Stimulated activated CD4-positive, alpha-beta T cell treated with anti-CD3 and anti-CD28 coated beads, Interleukin-1b, Interleukin-23, amount 100 ng/mL, for 24 hours (primary cell): ENCODE measurements around the gene TRIM10.

ENCODE experiments used
- DNase-seq, 4 experiments: peaks; one replicate each; pipeline ENCODE4 v3.0.0-alpha.2; 2020; ENCODE audit warnings: low read depth in 4 of 4, low spot score in 1 of 4

TRIM10 gene

GRCh38 chr6:30160785-30161531, at the start of gene TRIM10:
Gene TRIM10 (minus strand): TSS chr6:30161211. CDS start chr6:30160858, 353 bp downstream.
- DNase-seq: no peak

DNA sequence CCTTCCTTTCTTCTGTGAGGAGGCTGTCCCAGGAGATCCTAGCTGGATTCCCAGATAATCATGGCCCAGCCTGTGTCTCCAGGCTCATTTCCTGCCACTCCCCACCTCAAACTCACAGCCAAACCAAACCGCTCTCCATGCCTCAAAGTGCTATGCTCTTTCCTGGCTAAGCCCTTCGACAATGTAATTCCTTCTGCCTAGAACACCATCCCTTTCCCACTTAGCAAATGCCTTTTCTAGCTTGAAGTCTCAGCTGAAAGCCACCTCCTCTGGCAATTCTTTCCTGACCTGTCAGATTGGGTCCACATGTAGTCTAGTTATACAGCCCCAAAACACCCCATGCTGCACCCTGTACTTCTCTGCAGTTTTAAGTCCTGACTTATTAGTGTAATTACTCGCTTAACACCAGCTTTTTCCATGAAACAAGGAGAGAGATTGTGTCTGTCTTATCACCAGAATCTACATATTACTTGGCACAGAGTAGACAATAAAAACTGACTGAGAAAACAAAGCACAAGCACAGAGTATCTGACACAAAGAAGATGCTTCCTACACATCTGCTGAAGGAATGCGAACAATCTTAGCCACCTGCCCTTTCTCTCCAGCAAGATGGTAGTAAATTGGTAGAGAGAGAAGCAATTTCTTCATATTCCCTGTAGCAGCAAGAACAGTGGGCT, 46.7 kb upstream of the TRIM10 start:
- no peak for DNase-seq

GRCh38 chr6:30206799-30207618, 46.0 kb upstream of the TRIM10 start:
- no peak for DNase-seq

DNA sequence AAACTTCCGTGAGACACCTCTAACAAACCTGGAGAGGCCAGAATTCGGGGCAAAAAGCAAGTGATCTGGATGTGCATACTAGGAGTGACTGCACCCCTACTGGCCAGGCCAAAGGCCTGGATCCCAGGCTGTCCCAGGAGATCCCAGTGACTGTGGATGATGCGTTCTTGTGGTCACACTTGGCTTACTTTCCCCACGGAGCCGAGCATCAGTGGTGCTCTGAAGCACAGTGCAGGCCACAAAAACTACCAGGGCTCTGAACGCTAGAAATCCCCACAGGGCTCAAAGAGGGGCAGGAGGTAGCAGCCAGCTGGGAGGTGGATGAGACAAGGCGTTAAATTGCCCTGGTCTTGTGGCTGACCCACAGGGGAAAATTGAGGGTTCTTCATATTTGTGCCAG, 45.1 kb upstream of the TRIM10 start:
- no peak for DNase-seq

DNA sequence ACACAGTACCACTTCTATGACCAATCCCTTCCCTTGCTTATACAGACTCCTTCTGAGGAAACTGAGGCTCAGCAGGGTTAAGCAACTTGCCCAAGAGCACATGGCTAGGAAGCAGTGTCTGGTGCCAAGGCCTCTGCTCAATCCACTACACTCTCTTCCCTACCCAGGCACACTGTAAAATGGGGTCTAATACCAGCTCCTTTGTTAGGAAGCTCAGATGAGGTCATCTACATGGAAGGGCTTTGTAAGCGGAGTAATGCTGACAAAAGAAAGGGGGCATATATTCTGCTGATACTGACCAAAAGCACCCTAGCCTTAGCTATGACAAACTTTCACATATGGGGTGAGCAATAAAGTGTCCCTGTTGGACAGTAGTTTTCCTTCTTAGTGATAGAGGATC, 43.1 kb upstream of the TRIM10 start:
- DNase-seq: no peak

DNA sequence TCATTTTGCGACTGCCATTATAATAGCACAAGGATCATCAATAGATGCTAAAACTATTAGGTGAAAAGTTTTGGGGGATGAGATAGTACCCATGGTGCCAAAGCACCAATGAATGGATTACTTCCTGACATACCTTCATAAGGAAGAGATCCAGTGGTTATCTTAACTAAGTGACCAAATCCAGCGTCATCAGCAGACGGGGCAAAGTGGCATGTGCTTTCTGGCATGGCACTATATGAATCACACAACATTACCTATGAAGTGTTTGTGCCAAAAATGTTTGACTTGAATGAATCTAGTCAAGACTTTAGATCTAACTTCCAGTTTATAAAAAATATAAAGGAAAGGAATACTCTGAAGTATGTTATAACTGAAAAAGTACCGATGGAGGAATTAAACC, 41.4 kb upstream of the TRIM10 start:
- DNase-seq: no peak

DNA sequence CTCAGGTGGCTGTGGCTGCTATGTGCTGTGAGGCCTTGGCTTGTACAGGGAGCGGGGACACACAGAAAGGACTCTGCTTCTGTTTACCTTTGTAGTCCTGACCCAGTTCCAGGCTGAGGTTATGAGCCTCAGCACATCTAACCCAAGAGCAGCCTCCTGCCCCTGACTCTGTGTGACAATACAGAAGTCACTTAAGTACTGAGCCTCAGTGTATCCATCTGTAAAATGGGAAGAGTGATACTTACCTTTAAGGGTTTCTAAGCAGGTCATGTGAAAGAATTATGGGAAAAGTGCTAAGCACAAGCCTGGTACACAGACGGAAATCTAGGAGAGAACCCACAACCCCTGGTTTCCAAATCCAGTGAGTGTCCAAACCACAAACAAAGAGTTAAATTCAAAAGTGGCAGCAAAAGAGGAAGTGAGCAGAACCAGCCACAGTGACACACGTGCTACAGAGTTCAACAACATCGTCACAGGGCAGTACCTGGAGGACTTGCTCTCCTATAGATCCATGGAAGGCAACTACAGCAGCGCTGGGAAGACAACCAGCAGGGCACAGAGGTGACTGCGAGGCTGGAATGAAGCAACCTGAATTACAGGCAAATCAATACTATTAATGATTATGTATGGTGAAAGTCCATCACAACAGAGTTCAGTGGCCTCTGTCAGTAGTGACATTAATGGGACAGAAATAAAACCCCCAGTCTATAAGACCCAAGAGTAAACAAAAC, 39.7 kb upstream of the TRIM10 start:
- DNase-seq: no peak

DNA sequence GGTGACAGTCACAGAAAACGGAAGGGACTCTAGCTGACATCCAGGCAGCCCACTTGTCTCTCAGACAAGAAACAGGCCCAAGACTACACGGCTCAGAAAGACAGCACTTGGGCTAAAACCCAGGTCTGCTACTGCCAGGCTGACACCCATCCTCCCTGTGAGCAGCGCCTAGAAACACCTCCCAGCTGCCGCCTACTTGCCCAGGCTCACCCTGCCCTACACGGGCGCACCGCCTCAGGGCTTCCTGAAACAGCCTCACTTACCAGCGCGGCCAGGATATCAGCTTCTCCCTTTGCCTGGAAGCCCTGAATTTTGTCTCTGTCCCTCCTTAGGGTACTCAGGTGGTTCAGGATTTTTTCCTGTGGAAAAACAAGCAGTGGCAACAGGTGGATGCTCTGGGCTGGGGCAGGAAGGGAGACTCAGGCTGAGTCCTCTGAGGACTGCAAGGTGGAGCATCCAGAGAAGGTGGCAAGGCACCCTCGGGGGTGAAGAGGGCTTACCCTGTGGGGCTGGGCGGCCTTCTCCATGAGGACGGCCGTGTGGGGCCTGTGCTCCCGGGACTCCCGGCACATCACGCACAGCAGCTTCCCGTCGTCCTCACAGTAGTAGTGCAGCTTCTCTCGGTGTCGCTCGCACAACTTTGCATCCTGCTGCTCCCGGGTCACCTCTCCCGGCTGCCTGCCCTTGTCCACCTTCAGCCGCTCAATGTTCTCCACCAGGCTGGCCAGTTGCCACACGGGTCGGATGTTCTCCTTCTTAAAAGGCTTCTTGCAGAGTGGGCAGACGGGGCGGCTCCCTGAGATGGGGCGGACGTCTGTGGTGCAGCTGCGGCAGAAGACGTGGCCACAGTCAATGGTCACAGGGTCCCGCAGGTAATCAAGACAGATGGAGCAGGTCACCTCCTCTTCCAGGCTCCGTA, 37.4 kb upstream of the TRIM10 start:
- no peak for DNase-seq

DNA sequence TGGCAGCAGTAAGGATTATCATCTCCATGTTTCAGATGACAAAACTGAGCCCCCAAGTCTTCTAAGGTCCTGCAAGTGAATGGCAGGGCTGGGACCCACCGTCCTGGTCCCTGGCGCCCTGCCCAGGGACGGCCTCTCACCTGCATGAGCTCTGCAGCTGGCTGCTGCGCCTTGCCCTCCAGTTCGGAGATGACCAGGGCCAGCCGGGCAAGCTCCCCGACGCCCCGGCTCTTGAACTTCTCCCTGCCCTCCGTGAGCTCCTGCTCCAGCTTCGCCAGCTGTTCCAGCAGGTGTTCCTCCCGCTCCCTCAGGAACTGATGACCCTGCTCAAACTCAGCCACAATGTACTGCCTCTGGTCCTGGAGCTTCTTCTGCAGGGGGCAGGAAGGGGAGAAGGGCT, 35.4 kb upstream of the TRIM10 start:
- no peak for DNase-seq

- no peak for DNase-seq
These were observed 34.9 kb upstream of the TRIM10 start for GRCh38 chr6:30195951-30196350.

- DNase-seq: no peak
These were observed 34.0 kb upstream of the TRIM10 start for GRCh38 chr6:30194797-30195690.

GRCh38 chr6:30192076-30192475, 31.1 kb upstream of the TRIM10 start:
- no peak for DNase-seq

DNA sequence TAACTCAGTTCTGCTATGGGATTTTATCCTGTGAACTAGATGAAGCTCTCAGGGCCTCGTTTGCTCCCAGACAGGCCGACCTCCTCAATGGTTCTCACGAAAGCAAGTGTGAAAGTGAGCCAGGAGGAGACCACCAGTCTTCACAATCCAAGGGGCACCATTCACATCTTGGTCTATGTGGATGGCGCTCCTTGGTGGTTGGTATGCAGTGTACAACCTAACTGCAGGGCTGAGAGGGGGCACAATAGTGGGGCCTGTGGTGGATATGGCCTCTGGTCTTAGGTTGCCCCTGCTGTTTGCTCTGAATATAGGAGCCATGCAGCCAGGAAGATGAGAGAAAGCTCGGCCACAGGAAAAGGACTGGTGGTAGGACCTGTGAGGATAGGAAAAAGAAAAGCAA, 27.5 kb upstream of the TRIM10 start:
- DNase-seq: no peak

GRCh38 chr6:30185846-30186484, 25.0 kb upstream of the TRIM10 start:
- no peak for DNase-seq

DNA sequence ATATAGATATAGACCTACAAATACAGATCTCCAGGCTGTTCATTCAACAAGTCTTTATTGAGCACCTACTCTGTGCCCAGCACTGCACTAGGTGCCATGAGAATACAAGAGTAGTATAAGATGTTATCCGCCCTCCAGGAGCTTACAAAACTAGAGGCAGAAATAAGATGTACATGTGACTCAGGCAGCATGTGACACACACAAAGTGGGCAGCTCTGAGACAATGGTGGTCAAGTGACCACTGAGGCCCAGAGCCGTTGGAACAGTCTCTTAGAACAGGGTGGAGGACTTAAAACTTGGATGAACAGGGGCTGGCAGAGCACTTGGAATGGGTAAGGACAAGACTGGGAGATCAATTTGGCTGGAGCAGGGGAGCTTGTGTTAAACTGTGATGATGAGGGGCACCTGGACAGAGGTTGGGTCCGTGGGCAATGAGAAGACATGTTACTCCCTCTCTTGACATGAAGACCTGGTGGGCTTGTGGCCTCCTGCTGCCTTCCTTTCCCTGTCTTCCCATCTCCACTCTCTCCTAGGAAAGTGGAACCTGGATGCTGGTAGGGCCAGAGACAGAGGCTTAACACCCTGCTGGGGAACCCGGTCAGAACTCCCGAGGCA, 23.5 kb upstream of the TRIM10 start:
- DNase-seq: no peak

DNA sequence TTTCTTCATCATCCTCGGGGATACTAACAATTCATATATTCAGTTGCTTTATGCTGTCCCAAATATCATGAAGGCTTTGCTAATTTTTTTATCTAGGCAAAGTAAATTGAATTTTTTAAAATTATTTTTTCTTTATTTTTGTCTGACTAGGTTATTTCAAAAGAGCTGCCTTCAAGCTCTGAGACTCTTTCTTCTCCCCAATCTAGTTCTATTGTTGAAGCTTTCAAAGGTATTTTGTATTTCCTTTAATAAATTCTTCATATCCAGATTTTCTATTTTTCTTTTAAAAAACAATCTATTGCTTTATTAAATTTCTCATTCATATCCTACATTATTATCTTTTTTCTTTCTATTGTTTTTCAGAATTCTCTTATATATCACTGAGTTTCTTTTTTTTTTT, 19.1 kb upstream of the TRIM10 start:
- DNase-seq: no peak

DNA sequence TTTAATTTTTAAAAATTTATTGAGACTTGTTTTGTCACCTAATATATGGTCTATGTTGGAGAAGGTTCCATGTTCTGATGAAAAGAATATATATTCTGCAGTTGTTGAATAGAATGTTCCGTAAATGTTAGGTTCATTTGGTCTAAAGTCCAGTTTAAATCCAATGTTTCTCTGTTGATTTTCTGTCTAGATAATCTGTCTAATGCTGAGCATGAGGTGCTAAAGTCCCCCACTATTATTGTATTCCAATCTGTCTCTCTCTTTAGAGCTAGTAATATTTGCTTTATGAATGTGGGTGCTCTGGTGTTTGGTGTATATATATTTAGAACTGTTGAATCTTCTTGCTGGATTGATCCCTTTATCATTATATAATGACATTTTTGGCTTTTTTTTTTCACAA, 17.8 kb upstream of the TRIM10 start:
- DNase-seq: no peak

GRCh38 chr6:30175765-30176164, 14.8 kb upstream of the TRIM10 start:
- no peak for DNase-seq
